ENCODE measurements around the gene SLC43A2.

GRCh38 chr17:1590747-1591473 is 37.7 kb downstream of the SLC43A2 start:
- TF ChIP-seq YY1 (IDR thresholded peaks at IDR 0.05; ENCODE audit: insufficient read depth, insufficient read length) (no peak), ZNF274 (IDR thresholded peaks at IDR 0.05; ENCODE audit: low read depth, low read length) (no peak)
